Natural killer cell (primary cell): ENCODE results near the gene ZBTB8A. TPM values are rescaled to one million over a fixed set of nuclear protein-coding genes. Genes with fewer than 3 reads are reported as not detected.
A peak's percentile ranks its signal among the peaks of the same experiment; 100 is the strongest.

ENCODE experiments used
- ATAC-seq, 3 donors: fragments of 150-1000 bp in 2 of 3; fragments of 200-7000 bp in 1 of 3; cut with Tn5 transposase; 1 replicate in 1 of 3; 2 replicates in 2 of 3; pipeline ENCODE4 v1.10.0; 2021; ENCODE audit warnings: mild to moderate bottlenecking in 2 of 3, moderate library complexity in 2 of 3
- DNase-seq, 2 donors: peaks; one replicate each; pipeline versions ENCODE4 v3.0.0 to v3.0.0-alpha.2; 2013 to 2021; ENCODE audit warnings: mixed read lengths in 1 of 2
- H3K27ac ChIP-seq: one replicate; pipeline ENCODE4 v1.5.1; 2013; ENCODE audit warnings: mild to moderate bottlenecking, low read length
- H3K27me3 ChIP-seq: one replicate; pipeline ENCODE4 v1.6.1; 2013; ENCODE audit warnings: low read length; ENCODE audit not compliant: control insufficient read depth, insufficient read depth
- H3K36me3 ChIP-seq: one replicate; pipeline ENCODE4 v1.6.1; 2013; ENCODE audit warnings: low read length; ENCODE audit not compliant: control insufficient read depth, insufficient read depth
- H3K4me1 ChIP-seq: one replicate; pipeline ENCODE4 v1.6.1; 2013; ENCODE audit warnings: low read length; ENCODE audit not compliant: control insufficient read depth, insufficient read depth
- H3K4me3 ChIP-seq: one replicate; pipeline ENCODE4 v1.5.1; 2013; ENCODE audit warnings: low read length
- H3K9me3 ChIP-seq: one replicate; pipeline ENCODE4 v1.6.1; 2013; ENCODE audit warnings: low read length; ENCODE audit not compliant: control insufficient read depth, insufficient read depth
- H3K27ac Mint-ChIP-seq, 2 donors: one replicate each; pipeline ENCODE4 v1.8.0; 2022; ENCODE audit warnings: mild to moderate bottlenecking in 2 of 2, mixed read lengths in 2 of 2, moderate library complexity in 1 of 2
- H3K27me3 Mint-ChIP-seq, 2 donors: one replicate each; pipeline ENCODE4 v1.8.0; 2022; ENCODE audit warnings: low read depth in 2 of 2, mixed read lengths in 2 of 2
- H3K36me3 Mint-ChIP-seq: one replicate; pipeline ENCODE4 v1.8.0; 2022; ENCODE audit warnings: mixed read lengths
- H3K4me1 Mint-ChIP-seq, 2 donors: one replicate each; pipeline ENCODE4 v1.8.0; 2022; ENCODE audit warnings: mixed read lengths in 2 of 2
- H3K4me3 Mint-ChIP-seq: one replicate; pipeline ENCODE4 v1.8.0; 2022; ENCODE audit warnings: mild to moderate bottlenecking, moderate library complexity, mixed read lengths
- H3K9me3 Mint-ChIP-seq, 2 donors: one replicate each; pipeline ENCODE4 v1.8.0; 2022; ENCODE audit warnings: mixed read lengths in 2 of 2
- CTCF ChIP-seq: fragments of 200-600 bp; IDR thresholded peaks from one replicate; pipeline ENCODE4 v1.8.0; 2022; ENCODE audit warnings: antibody characterized with exemption
- WGBS: methylation state at CpG from one replicate; pipeline ENCODE4 v1.1.7; 2013; ENCODE audit warnings: missing lambda C conversion rate; ENCODE audit not compliant: insufficient coverage; 5-methylcytosine and 5-hydroxymethylcytosine counted together
- intact Hi-C: fragments of 100-400 bp; cut with micrococcal nuclease; formaldehyde crosslinking; loops from one replicate; pipeline ENCODE4 v1.14.2; 2022
- total RNA-seq, 4 donors: library from RNA; stranded (reverse); fragments of 120-200 nt in 1 of 4; gene quantifications; one replicate each; pipeline versions ENCODE4 v1.2.3 to v1.2.4, GENCODE V29; 2013 to 2022

Gene ZBTB8A
- under 1 TPM; 0.16 to 0.50 (median 0.33) TPM for total RNA-seq
- total RNA-seq (2013) = 0.16 TPM

GRCh38 chr1:32538887-32539583 is at the start of gene ZBTB8A:
Gene ZBTB8A, plus strand, starts transcription at chr1:32539427. Its CDS starts 53,505 bp downstream, at chr1:32592932.
- Histone ChIP-seq H3K4me3 (peak within 1 kb of the TSS; percentile 18), H3K4me1 (peaks cover 11% of the 10 kb centered on the region), H3K9me3 (no peaks in the 10 kb centered on the region), H3K27me3 (peaks cover 32% of the 10 kb centered on the region), H3K36me3 (no peaks in the 10 kb centered on the region), H3K27ac (no peak within 1 kb of the TSS)
- intact Hi-C loops = no loop called here
- no peak for TF ChIP-seq CTCF
- Mint-ChIP-seq H3K27me3 (peaks cover 36 to 45% of the 10 kb centered on the region in 2 donors), H3K9me3 (no peaks in the 10 kb centered on the region), H3K4me1 (peaks cover 6 to 11% of the 10 kb centered on the region in 2 donors), H3K4me3 (peak within 1 kb of the TSS; percentile 92), H3K27ac (peak within 1 kb of the TSS in 1 of 2 donors; percentile 36), H3K36me3 (no peaks in the 10 kb centered on the region)
- 2% methylated on average over 33 of the region's 33 CpGs for WGBS
- ATAC-seq = peak in 2 of 3 donors; percentile 21 to 50
- DNase-seq = peak in 1 of 2 donors; percentile 19

DNA sequence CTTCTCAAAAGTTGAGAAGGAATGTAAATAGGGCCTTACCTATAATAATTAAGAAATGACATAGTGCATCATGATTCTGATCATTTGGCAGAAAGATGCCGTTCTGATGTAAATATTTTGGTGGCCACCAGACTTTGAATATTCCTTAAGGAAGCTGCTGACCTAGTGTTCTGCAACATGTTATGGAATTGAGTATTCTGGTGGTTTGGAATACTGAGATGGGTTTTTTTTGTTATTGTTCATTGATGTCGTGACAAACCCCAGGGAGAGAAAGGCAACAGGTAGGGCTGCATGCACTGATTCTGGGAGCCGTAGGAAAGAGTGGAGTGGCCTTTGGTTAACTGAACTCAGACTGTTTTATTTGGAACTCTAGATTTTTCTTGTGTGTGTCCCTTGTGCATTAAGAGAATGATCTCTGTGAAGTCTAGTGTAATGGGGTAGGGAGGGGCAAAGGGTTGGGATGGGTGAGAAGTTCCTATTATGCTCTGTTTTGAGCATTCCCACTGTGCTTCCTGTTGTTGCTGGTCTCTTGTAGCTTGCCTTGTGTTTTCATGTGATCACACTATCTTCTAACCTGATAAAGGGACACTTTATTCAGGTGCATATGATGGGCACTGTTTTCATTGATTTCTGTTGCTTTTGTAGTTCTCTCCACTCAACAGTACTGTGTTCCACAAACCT is 49.3 kb upstream of the ZBTB8A start:
- TF ChIP-seq CTCF = no peak

DNA sequence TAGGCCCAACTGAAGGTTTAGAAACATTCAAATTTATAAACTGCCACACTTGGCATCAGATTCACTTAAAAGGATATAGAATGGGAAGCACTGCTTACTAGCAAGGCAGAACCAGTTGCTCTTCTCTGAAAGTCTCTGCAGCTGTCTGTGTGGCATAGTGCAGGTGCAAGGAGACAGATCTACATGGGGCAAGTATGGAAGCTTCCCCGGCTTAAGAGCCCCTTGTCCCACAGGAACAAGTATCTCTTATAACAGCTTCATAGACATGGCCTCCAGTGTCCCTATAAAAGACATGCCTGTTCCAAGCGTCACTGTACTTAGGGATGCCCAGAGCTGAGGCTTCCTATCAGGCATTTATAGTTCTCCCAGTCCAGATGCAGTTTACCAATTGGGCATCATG is 47.8 kb upstream of the ZBTB8A start:
- ATAC-seq = no peak
- no peaks in the 10 kb centered on the region for H3K4me1 Mint-ChIP-seq
- H3K4me3 ChIP-seq = no peak overlapping the region
- no peaks in the 10 kb centered on the region for H3K36me3 Mint-ChIP-seq
- H3K27ac Mint-ChIP-seq = no peak overlapping the region
- H3K27me3 Mint-ChIP-seq = peaks cover 0 to 5% of the 10 kb centered on the region in 2 donors
- H3K9me3 ChIP-seq = no peaks in the 10 kb centered on the region
- no peak for DNase-seq
- no peaks in the 10 kb centered on the region for H3K4me1 ChIP-seq
- H3K36me3 ChIP-seq = no peaks in the 10 kb centered on the region
- no peaks in the 10 kb centered on the region for H3K27me3 ChIP-seq
- H3K9me3 Mint-ChIP-seq = no peaks in the 10 kb centered on the region
- intact Hi-C loops = no loop called here
- no peak overlapping the region for H3K4me3 Mint-ChIP-seq
- TF ChIP-seq CTCF = no peak
- WGBS = 97% methylated on average over 2 of the region's 2 CpGs
- no peak overlapping the region for H3K27ac ChIP-seq

More for the DNA sequence above, 49.3 kb upstream of the ZBTB8A start:
- DNase-seq = no peak
- Mint-ChIP-seq H3K27me3 (peaks cover 0 to 8% of the 10 kb centered on the region in 2 donors), H3K4me3 (no peak overlapping the region), H3K9me3 (no peaks in the 10 kb centered on the region), H3K36me3 (no peaks in the 10 kb centered on the region), H3K4me1 (no peaks in the 10 kb centered on the region), H3K27ac (no peak overlapping the region)
- H3K9me3 ChIP-seq = no peaks in the 10 kb centered on the region
- 87% methylated on average over 3 of the region's 3 CpGs for WGBS
- H3K4me1 ChIP-seq = no peaks in the 10 kb centered on the region
- ATAC-seq = no peak
- H3K27me3 ChIP-seq = no peaks in the 10 kb centered on the region
- no peaks in the 10 kb centered on the region for H3K36me3 ChIP-seq
- no peak overlapping the region for H3K4me3 ChIP-seq
- no peak overlapping the region for H3K27ac ChIP-seq
- intact Hi-C loops = no loop called here
